BLaER1 treated with 17β-estradiol and CSF1 and Interleukin-3, amounts not matched to agents 10 nM and 100 nM (cell line): ENCODE data around the gene GYG2.
"Not testable (repeated sequence)": the region's sequence is repeated elsewhere in the genome, so short reads cannot be mapped to it uniquely, and the experiment has no call there.

Experiments used
- H3K27ac ChIP-seq, 11 experiments: shearing (Covaris generic); formaldehyde crosslinking; 2 replicates each; pipeline ENCODE4 v1.8.1; 2022
- H3K27me3 ChIP-seq, 11 experiments: shearing (Covaris generic); formaldehyde crosslinking; 2 replicates each; pipeline ENCODE4 v1.8.1; 2022
- H3K36me3 ChIP-seq, 11 experiments: shearing (Covaris generic); formaldehyde crosslinking; 2 replicates each; pipeline ENCODE4 v1.8.1; 2022
- H3K4me1 ChIP-seq, 10 experiments: shearing (Covaris generic); formaldehyde crosslinking; 2 replicates each; pipeline ENCODE4 v1.8.1; 2022
- H3K4me2 ChIP-seq, 11 experiments: shearing (Covaris generic); formaldehyde crosslinking; 2 replicates each; pipeline ENCODE4 v1.8.1; 2022
- H3K4me3 ChIP-seq, 10 experiments: shearing (Covaris generic); formaldehyde crosslinking; 2 replicates each; pipeline ENCODE4 v1.8.1; 2022
- H3K9ac ChIP-seq, 11 experiments: shearing (Covaris generic); formaldehyde crosslinking; 2 replicates each; pipeline ENCODE4 v1.8.1; 2022
- H3K9me3 ChIP-seq, 11 experiments: shearing (Covaris generic); formaldehyde crosslinking; replicated peaks in 1 of 11; 2 replicates each; pipeline ENCODE4 v1.8.1; 2022
- H4K20me1 ChIP-seq, 11 experiments: shearing (Covaris generic); formaldehyde crosslinking; 2 replicates each; pipeline ENCODE4 v1.8.1; 2022
- Cebpa-rat ChIP-seq, 11 experiments: shearing (Covaris generic); IDR thresholded peaks; 2 replicates each; pipeline ENCODE4 v1.8.1; 2022

The GYG2 gene

GRCh38 chrX:2828344-2828958 lies at the start of gene GYG2:
TSS of gene GYG2 (plus strand) at chrX:2828930. CDS start at chrX:2830189, 1,259 bp downstream.
- H3K36me3 ChIP-seq: no peaks in the 10 kb centered on the region
- peaks cover 0 to 7% (median 0%) of the 10 kb centered on the region in 10 experiments; a peak in 5 of 20 replicates for H3K4me1 ChIP-seq
- H3K27me3 ChIP-seq: no peaks in the 10 kb centered on the region
- peak within 1 kb of the TSS in 10 of 11 experiments; percentile 2 to 62 (median 56); a peak in 16 of 22 replicates for H3K9ac ChIP-seq
- H3K4me2 ChIP-seq: peak within 1 kb of the TSS; percentile 48 to 66 (median 57)
- peak within 1 kb of the TSS; percentile 43 to 69 (median 56) for H3K4me3 ChIP-seq
- no peak for TF ChIP-seq Cebpa-rat (IDR thresholded peaks at IDR 0.05)
- H4K20me1 ChIP-seq: no peaks in the 10 kb centered on the region
- peak within 1 kb of the TSS in 2 of 11 experiments; percentile 22 to 32; a peak in 2 of 22 replicates for H3K27ac ChIP-seq
- 0 out of 22 replicates have a peak, but pooled peaks cover 0 to 4% (median 0%) of the 10 kb centered on the region in 11 experiments for H3K9me3 ChIP-seq

- H3K4me3 ChIP-seq, H3K9me3 ChIP-seq, H3K4me2 ChIP-seq, H4K20me1 ChIP-seq, H3K27ac ChIP-seq, H3K9ac ChIP-seq, H3K27me3 ChIP-seq, H3K36me3 ChIP-seq: not testable (repeated sequence)
- peaks cover 0 to 12% (median 8%) of the 10 kb centered on the region in 10 experiments; a peak in 11 of 20 replicates for H3K4me1 ChIP-seq
Measured at GRCh38 chrX:2780472-2781225, 48.1 kb upstream of the GYG2 start.

- Histone ChIP-seq H3K27ac (no peak overlapping the region), H3K4me2 (no peak overlapping the region), H3K4me1 (peaks cover 0 to 12% (median 8%) of the 10 kb centered on the region in 10 experiments; a peak in 11 of 20 replicates), H3K9me3 (no peaks in the 10 kb centered on the region), H3K9ac (no peak overlapping the region), H4K20me1 (no peaks in the 10 kb centered on the region), H3K36me3 (no peaks in the 10 kb centered on the region), H3K4me3 (no peak overlapping the region), H3K27me3 (no peaks in the 10 kb centered on the region)
- no peak for TF ChIP-seq Cebpa-rat (IDR thresholded peaks at IDR 0.05)
Measured at GRCh38 chrX:2781226-2781571, 47.5 kb upstream of the GYG2 start.

GRCh38 chrX:2781698-2782097 lies 47.0 kb upstream of the GYG2 start:
- no peak overlapping the region for H3K4me3 ChIP-seq
- no peaks in the 10 kb centered on the region for H3K9me3 ChIP-seq
- H3K27ac ChIP-seq: no peak overlapping the region
- no peak overlapping the region for H3K9ac ChIP-seq
- no peaks in the 10 kb centered on the region for H3K36me3 ChIP-seq
- no peak overlapping the region for H3K4me2 ChIP-seq
- peaks cover 0 to 12% (median 8%) of the 10 kb centered on the region in 10 experiments; a peak in 11 of 20 replicates for H3K4me1 ChIP-seq
- no peak for TF ChIP-seq Cebpa-rat (IDR thresholded peaks at IDR 0.05)
- H3K27me3 ChIP-seq: no peaks in the 10 kb centered on the region
- H4K20me1 ChIP-seq: no peaks in the 10 kb centered on the region

GRCh38 chrX:2782171-2782570 lies 46.6 kb upstream of the GYG2 start:
- Histone ChIP-seq H3K4me1 (peaks cover 0 to 12% (median 8%) of the 10 kb centered on the region in 10 experiments; a peak in 11 of 20 replicates), H3K27me3 (no peaks in the 10 kb centered on the region), H4K20me1 (no peaks in the 10 kb centered on the region), H3K9ac (no peak overlapping the region), H3K9me3 (no peaks in the 10 kb centered on the region), H3K4me2 (no peak overlapping the region), H3K36me3 (no peaks in the 10 kb centered on the region), H3K4me3 (no peak overlapping the region), H3K27ac (no peak overlapping the region)
- TF ChIP-seq Cebpa-rat (IDR thresholded peaks at IDR 0.05): no peak

GRCh38 chrX:2782778-2783177 lies 46.0 kb upstream of the GYG2 start:
- Histone ChIP-seq H3K27ac (no peak overlapping the region), H3K4me1 (peaks cover 0 to 12% (median 8%) of the 10 kb centered on the region in 10 experiments; a peak in 11 of 20 replicates), H3K27me3 (no peaks in the 10 kb centered on the region), H3K9me3 (no peaks in the 10 kb centered on the region), H3K4me3 (no peak overlapping the region), H4K20me1 (no peaks in the 10 kb centered on the region), H3K4me2 (no peak overlapping the region), H3K36me3 (no peaks in the 10 kb centered on the region), H3K9ac (no peak overlapping the region)
- TF ChIP-seq Cebpa-rat (IDR thresholded peaks at IDR 0.05): no peak

- no peak overlapping the region for H3K27ac ChIP-seq
- H3K9ac ChIP-seq: no peak overlapping the region
- peaks cover 0 to 12% (median 8%) of the 10 kb centered on the region in 10 experiments; a peak in 11 of 20 replicates for H3K4me1 ChIP-seq
- no peaks in the 10 kb centered on the region for H3K36me3 ChIP-seq
- no peaks in the 10 kb centered on the region for H3K9me3 ChIP-seq
- H3K27me3 ChIP-seq: no peaks in the 10 kb centered on the region
- H4K20me1 ChIP-seq: no peaks in the 10 kb centered on the region
- no peak for TF ChIP-seq Cebpa-rat (IDR thresholded peaks at IDR 0.05)
- no peak overlapping the region for H3K4me2 ChIP-seq
- H3K4me3 ChIP-seq: no peak overlapping the region
Measured at GRCh38 chrX:2784026-2784425, 44.7 kb upstream of the GYG2 start.

GRCh38 chrX:2785538-2785937 lies 43.2 kb upstream of the GYG2 start:
- Histone ChIP-seq H3K4me2 (no peak overlapping the region), H3K27ac (no peak overlapping the region), H3K9me3 (no peaks in the 10 kb centered on the region), H3K36me3 (no peaks in the 10 kb centered on the region), H3K4me1 (peaks cover 0 to 12% (median 8%) of the 10 kb centered on the region in 10 experiments; a peak in 11 of 20 replicates), H3K4me3 (no peak overlapping the region), H3K27me3 (no peaks in the 10 kb centered on the region), H3K9ac (no peak overlapping the region), H4K20me1 (no peaks in the 10 kb centered on the region)
- TF ChIP-seq Cebpa-rat (IDR thresholded peaks at IDR 0.05): no peak

- no peaks in the 10 kb centered on the region for H4K20me1 ChIP-seq
- no peak overlapping the region for H3K4me2 ChIP-seq
- peaks cover 0 to 18% (median 8%) of the 10 kb centered on the region in 10 experiments; a peak in 11 of 20 replicates for H3K4me1 ChIP-seq
- H3K27ac ChIP-seq: no peak overlapping the region
- TF ChIP-seq Cebpa-rat (IDR thresholded peaks at IDR 0.05): no peak
- no peaks in the 10 kb centered on the region for H3K27me3 ChIP-seq
- no peaks in the 10 kb centered on the region for H3K36me3 ChIP-seq
- H3K9ac ChIP-seq: no peak overlapping the region
- no peaks in the 10 kb centered on the region for H3K9me3 ChIP-seq
- no peak overlapping the region for H3K4me3 ChIP-seq
Measured at GRCh38 chrX:2788980-2789379, 39.8 kb upstream of the GYG2 start.
